ENCODE results near the gene FJX1.

DNA sequence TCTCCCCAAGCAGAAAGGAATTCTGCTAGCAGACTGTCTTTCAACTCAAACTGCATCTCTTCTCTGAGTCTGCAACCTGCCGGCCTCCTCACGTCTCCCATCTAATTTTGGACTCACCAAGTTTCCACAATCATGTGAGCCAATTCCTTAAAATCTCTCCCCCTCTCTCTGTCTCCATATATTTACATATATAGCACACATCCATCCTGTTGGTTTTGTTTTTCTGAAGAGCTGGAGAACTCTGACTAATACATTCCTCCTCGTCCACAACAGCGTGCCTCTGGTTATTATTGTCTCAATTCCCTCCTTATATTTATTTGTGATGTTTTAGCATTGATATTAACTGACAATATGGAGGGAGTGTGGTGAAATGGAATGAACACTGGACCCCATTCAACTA is 29.6 kb upstream of the FJX1 start:
- TF ChIP-seq POLR2AphosphoS5 (IDR thresholded peaks at IDR 0.05): no peak
- TF ChIP-seq, protein P1, sequence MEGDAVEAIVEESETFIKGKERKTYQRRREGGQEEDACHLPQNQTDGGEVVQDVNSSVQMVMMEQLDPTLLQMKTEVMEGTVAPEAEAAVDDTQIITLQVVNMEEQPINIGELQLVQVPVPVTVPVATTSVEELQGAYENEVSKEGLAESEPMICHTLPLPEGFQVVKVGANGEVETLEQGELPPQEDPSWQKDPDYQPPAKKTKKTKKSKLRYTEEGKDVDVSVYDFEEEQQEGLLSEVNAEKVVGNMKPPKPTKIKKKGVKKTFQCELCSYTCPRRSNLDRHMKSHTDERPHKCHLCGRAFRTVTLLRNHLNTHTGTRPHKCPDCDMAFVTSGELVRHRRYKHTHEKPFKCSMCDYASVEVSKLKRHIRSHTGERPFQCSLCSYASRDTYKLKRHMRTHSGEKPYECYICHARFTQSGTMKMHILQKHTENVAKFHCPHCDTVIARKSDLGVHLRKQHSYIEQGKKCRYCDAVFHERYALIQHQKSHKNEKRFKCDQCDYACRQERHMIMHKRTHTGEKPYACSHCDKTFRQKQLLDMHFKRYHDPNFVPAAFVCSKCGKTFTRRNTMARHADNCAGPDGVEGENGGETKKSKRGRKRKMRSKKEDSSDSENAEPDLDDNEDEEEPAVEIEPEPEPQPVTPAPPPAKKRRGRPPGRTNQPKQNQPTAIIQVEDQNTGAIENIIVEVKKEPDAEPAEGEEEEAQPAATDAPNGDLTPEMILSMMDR (IDR thresholded peaks at IDR 0.05 in 8 of 11, conservative IDR thresholded peaks at IDR 0.05 in 3 of 11): no peak

All from spleen (tissue), 7 donors.